DMS153 (cell line): ENCODE results near the gene PMFBP1.
A peak's percentile ranks its signal among the peaks of the same experiment; 100 is the strongest.
"Not testable (repeated sequence)": the region's sequence is repeated elsewhere in the genome, so short reads cannot be mapped to it uniquely, and the experiment has no call there.

Experiments
- DNase-seq: peaks from one replicate; lab custom pipeline; 2025; lab: John Stamatoyannopoulos, UW

The PMFBP1 gene

GRCh38 chr16:72101195-72101594, 70.8 kb downstream of the PMFBP1 start:
- no peak for DNase-seq

- no peak for DNase-seq
Measured at GRCh38 chr16:72099377-72099818, 72.6 kb downstream of the PMFBP1 start.

GRCh38 chr16:72098936-72099335, 73.0 kb downstream of the PMFBP1 start:
- no peak for DNase-seq

GRCh38 chr16:72094266-72094610, 77.7 kb downstream of the PMFBP1 start:
- no peak for DNase-seq

GRCh38 chr16:72093448-72094265, 78.3 kb downstream of the PMFBP1 start, which contains the start of the genes DHX38 and TXNL4B:
Gene DHX38, plus strand, starts transcription at chr16:72093847. Its CDS starts 2,311 bp downstream, at chr16:72096158.
Gene TXNL4B, minus strand, starts transcription at chr16:72093620. Its CDS starts 2,871 bp downstream, at chr16:72090749.
- DNase-seq: peak; percentile 98

- no peak for DNase-seq
Measured at GRCh38 chr16:72092832-72093447, 79.0 kb downstream of the PMFBP1 start.

GRCh38 chr16:72091217-72091616, 80.7 kb downstream of the PMFBP1 start:
- no peak for DNase-seq

GRCh38 chr16:72085002-72085401, 87.0 kb downstream of the PMFBP1 start:
- DNase-seq: no peak

- DNase-seq: no peak
Measured at GRCh38 chr16:72084445-72084844, 87.5 kb downstream of the PMFBP1 start.

- no peak for DNase-seq
Measured at GRCh38 chr16:72083778-72084404, 88.1 kb downstream of the PMFBP1 start.

- not testable (repeated sequence) for DNase-seq
Measured at GRCh38 chr16:72076991-72077706, 94.8 kb downstream of the PMFBP1 start.

GRCh38 chr16:72075067-72075466, 96.9 kb downstream of the PMFBP1 start:
- not testable (repeated sequence) for DNase-seq

GRCh38 chr16:72073560-72074230, 98.3 kb downstream of the PMFBP1 start:
- no peak for DNase-seq

GRCh38 chr16:72072514-72073342, 99.2 kb downstream of the PMFBP1 start:
- no peak for DNase-seq
